Liver (tissue), 9 donors: ENCODE results near the gene YARS2. TPM values are rescaled to one million over a fixed set of nuclear protein-coding genes. Genes with fewer than 3 reads are reported as not detected.
"Not testable (repeated sequence)": the region's sequence is repeated elsewhere in the genome, so short reads cannot be mapped to it uniquely, and the experiment has no call there.

Experiments
- DNase-seq: peaks from one replicate; pipeline ENCODE4 v3.0.0-alpha.2; 2017; ENCODE audit warnings: low spot score
- H3K27ac ChIP-seq, 2 donors: one replicate each; pipeline ENCODE4 v1.7.0; 2013; ENCODE audit warnings: inconsistent platforms in 2 of 2, low read length in 2 of 2, control low read depth in 1 of 2, low read depth in 1 of 2, mild to moderate bottlenecking in 1 of 2
- H3K27me3 ChIP-seq, 4 donors: one replicate each; pipeline versions ENCODE4 v1.6.1 to v1.7.0; 2013; ENCODE audit warnings: low read length in 3 of 4, inconsistent platforms in 1 of 4, mild to moderate bottlenecking in 1 of 4, moderate library complexity in 1 of 4; ENCODE audit not compliant: control insufficient read depth in 4 of 4, insufficient read depth in 4 of 4
- H3K36me3 ChIP-seq, 4 donors: one replicate each; pipeline versions ENCODE4 v1.6.1 to v1.7.0; 2013; ENCODE audit warnings: low read length in 3 of 4, mild to moderate bottlenecking in 3 of 4, low read depth in 1 of 4, moderate library complexity in 1 of 4; ENCODE audit not compliant: control insufficient read depth in 4 of 4, insufficient read depth in 3 of 4
- H3K4me1 ChIP-seq, 4 donors: one replicate each; pipeline versions ENCODE4 v1.6.1 to v1.7.0; 2013; ENCODE audit warnings: low read length in 3 of 4, mild to moderate bottlenecking in 3 of 4, moderate library complexity in 1 of 4; ENCODE audit not compliant: control insufficient read depth in 4 of 4, insufficient read depth in 4 of 4
- H3K4me3 ChIP-seq, 3 donors: one replicate each; pipeline versions ENCODE4 v1.6.1 to v1.7.0; 2013; ENCODE audit warnings: low read length in 3 of 3, control low read depth in 1 of 3, low read depth in 1 of 3, mild to moderate bottlenecking in 1 of 3
- H3K9ac ChIP-seq, 2 donors: one replicate each; pipeline ENCODE4 v1.7.0; 2013; ENCODE audit warnings: low read length in 2 of 2, mild to moderate bottlenecking in 2 of 2, moderate library complexity in 2 of 2, control low read depth in 1 of 2, low read depth in 1 of 2
- H3K9me3 ChIP-seq, 4 donors: one replicate each; pipeline versions ENCODE4 v1.6.1 to v1.7.0; 2013; ENCODE audit warnings: low read length in 3 of 4; ENCODE audit not compliant: control insufficient read depth in 4 of 4
- CTCF ChIP-seq: fragments of 150-350 bp; IDR thresholded peaks from 2 replicates; pipeline ENCODE4 v1.5.1; 2017; ENCODE audit warnings: improper control_type of control experiment, low read depth, low read length; ENCODE audit not compliant: missing input control
- EGR1 ChIP-seq, 2 donors: IDR thresholded peaks; 2 replicates each; pipeline ENCODE4 v1.6.1; 2016 to 2018; ENCODE audit warnings: antibody characterized with exemption in 2 of 2, low read depth in 2 of 2
- FOXA1 ChIP-seq: IDR thresholded peaks from 2 replicates; pipeline ENCODE4 v1.6.1; 2016; ENCODE audit warnings: antibody characterized with exemption
- FOXA2 ChIP-seq: IDR thresholded peaks from 2 replicates; pipeline ENCODE4 v1.6.1; 2016; ENCODE audit warnings: antibody characterized with exemption
- JUND ChIP-seq, 2 donors: IDR thresholded peaks; 2 replicates each; pipeline ENCODE4 v1.6.1; 2016; ENCODE audit warnings: antibody characterized with exemption in 2 of 2
- REST ChIP-seq: IDR thresholded peaks from 2 replicates; pipeline ENCODE4 v1.6.1; 2016; ENCODE audit warnings: antibody characterized with exemption, mild to moderate bottlenecking
- RXRA ChIP-seq, 2 donors: IDR thresholded peaks; 2 replicates each; pipeline ENCODE4 v1.6.1; 2017 to 2018; ENCODE audit warnings: antibody characterized with exemption in 2 of 2, mild to moderate bottlenecking in 1 of 2
- SP1 ChIP-seq: IDR thresholded peaks from 2 replicates; pipeline ENCODE4 v1.6.1; 2018; ENCODE audit warnings: antibody characterized with exemption, mild to moderate bottlenecking
- YY1 ChIP-seq: IDR thresholded peaks from 2 replicates; pipeline ENCODE4 v1.6.1; 2016; ENCODE audit warnings: antibody characterized with exemption, mild to moderate bottlenecking
- WGBS: extraction: QIAGEN DNeasy Blood & Tissue Kit; methylation state at CpG from one replicate; pipeline ENCODE4 v1.1.7; 2013; 5-methylcytosine and 5-hydroxymethylcytosine counted together
- polyA plus RNA-seq, 2 donors: library from polyadenylated mRNA; stranded (reverse) in 1 of 2; unstranded in 1 of 2; fragments of 200-250 nt in 1 of 2; fragments of >200 nt in 1 of 2; fragmentation: Nextera tagmentation in 1 of 2; extraction: Ambion mirVana in 1 of 2; gene quantifications; one replicate each; pipeline versions ENCODE4 v1.2.1 to v1.2.3, GENCODE V29; 2013 to 2015
- total RNA-seq, 2 donors: library from RNA; depleted of rRNA; stranded (reverse); fragments of >200 nt; gene quantifications; one replicate each; pipeline ENCODE4 v1.2.3, GENCODE V29; 2014
- donor health status: healthy.
- donor health status: healthy.
- donor health status: healthy.
- donor health status: healthy.
- donor health status: healthy.

The YARS2 gene
- total and polyA plus RNA-seq, 4 donors, result 7.4 to 16.4 (median 10.4) TPM

- no peaks in the 10 kb centered on the region for H3K4me1 ChIP-seq
- no peaks in the 10 kb centered on the region for H3K9me3 ChIP-seq
- no peak overlapping the region for H3K4me3 ChIP-seq
- no peak for TF ChIP-seq FOXA1
- no peak for TF ChIP-seq CTCF
- TF ChIP-seq YY1, result no peak
- TF ChIP-seq EGR1 (IDR thresholded peaks at IDR 0.05; ENCODE audit: low read depth in 2 of 2), result no peak
- H3K27ac ChIP-seq, result no peak overlapping the region
- peaks cover 0 to 5% (median 2%) of the 10 kb centered on the region in 4 donors for H3K36me3 ChIP-seq
- H3K27me3 ChIP-seq, result no peaks in the 10 kb centered on the region
- 86% methylated on average over 1 of the region's 1 CpG for WGBS
- DNase-seq, result no peak
- no peak overlapping the region for H3K9ac ChIP-seq
Measured at GRCh38 chr12:32702946-32703345, 52.8 kb downstream of the YARS2 start.

DNA sequence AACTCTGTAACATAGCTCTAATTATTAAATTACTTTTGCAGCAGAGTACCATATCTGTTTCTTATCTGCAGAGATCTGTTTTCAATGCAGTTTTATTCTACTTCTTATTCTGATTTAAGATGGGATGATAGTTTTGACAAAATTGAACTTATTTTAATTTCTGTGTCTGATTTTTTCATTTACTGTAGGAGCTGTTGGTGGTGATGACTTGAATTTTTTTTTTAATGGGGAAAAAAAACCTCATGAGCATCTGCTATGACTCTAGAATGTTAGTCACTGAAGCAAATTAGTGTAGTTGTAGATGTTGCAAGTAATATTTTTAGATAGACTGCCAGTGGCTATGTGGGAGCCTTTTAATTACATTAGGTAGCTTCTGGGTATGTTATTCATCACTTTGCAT lies 53.2 kb downstream of the YARS2 start:
- no peak for DNase-seq
- Histone ChIP-seq H3K27ac (no peak overlapping the region), H3K27me3 (no peaks in the 10 kb centered on the region), H3K36me3 (peaks cover 0 to 4% (median 2%) of the 10 kb centered on the region in 4 donors), H3K4me1 (no peaks in the 10 kb centered on the region), H3K9me3 (no peaks in the 10 kb centered on the region), H3K9ac (no peak overlapping the region), H3K4me3 (no peak overlapping the region)
- TF ChIP-seq YY1, result no peak
- no peak for TF ChIP-seq JUND (IDR thresholded peaks at IDR 0.05)
- TF ChIP-seq FOXA1, result no peak
- TF ChIP-seq EGR1 (IDR thresholded peaks at IDR 0.05; ENCODE audit: low read depth in 2 of 2), result no peak
- no peak for TF ChIP-seq RXRA (IDR thresholded peaks at IDR 0.05)

- not testable (repeated sequence) for H3K9me3 ChIP-seq, H3K27me3 ChIP-seq, H3K36me3 ChIP-seq, H3K4me3 ChIP-seq, H3K9ac ChIP-seq, H3K4me1 ChIP-seq, DNase-seq, H3K27ac ChIP-seq
- 98% methylated on average over 8 of the region's 8 CpGs for WGBS
Measured at GRCh38 chr12:32699437-32699836, 56.3 kb downstream of the YARS2 start.

- H3K27me3 ChIP-seq, result no peaks in the 10 kb centered on the region
- no peaks in the 10 kb centered on the region for H3K9me3 ChIP-seq
- WGBS, result 75% methylated on average over 2 of the region's 2 CpGs
- H3K27ac ChIP-seq, result no peak overlapping the region
- H3K4me1 ChIP-seq, result no peaks in the 10 kb centered on the region
- H3K36me3 ChIP-seq, result peaks cover 0 to 2% (median 0%) of the 10 kb centered on the region in 4 donors
- TF ChIP-seq REST (no peak), YY1 (no peak), SP1 (no peak), FOXA2 (no peak), RXRA (IDR thresholded peaks at IDR 0.05) (no peak)
- H3K9ac ChIP-seq, result no peak overlapping the region
- no peak overlapping the region for H3K4me3 ChIP-seq
- no peak for DNase-seq
Measured at GRCh38 chr12:32698285-32698684, 57.4 kb downstream of the YARS2 start.
